WTC11 (cell line): ENCODE data around the gene FRA10AC1. TPM values are rescaled to one million over a fixed set of nuclear protein-coding genes. Genes with fewer than 3 reads are reported as not detected.

Source experiments
- ATAC-seq: fragments of 200-7000 bp; cut with Tn5 transposase; 2 replicates; pipeline ENCODE4 v1.10.0; 2021; ENCODE audit warnings: mild to moderate bottlenecking, moderate library complexity
- CTCF ChIA-PET: fragments of 300-600 bp; sonication (Branson Sonifier 250); formaldehyde crosslinking; loops from one replicate; lab custom pipeline; 2021; ENCODE audit warnings: antibody characterized with exemption; lab: Charles Lee
- POLR2A ChIA-PET: fragments of 350-600 bp; sonication (Branson Sonifier 250); formaldehyde crosslinking; loops from one replicate; lab custom pipeline; 2021; ENCODE audit warnings: antibody characterized with exemption; lab: Charles Lee
- DNase-seq: peaks from one replicate; pipeline ENCODE4 v3.0.0; 2021; ENCODE audit warnings: low spot score
- H3K27ac Mint-ChIP-seq: 2 replicates; pipeline ENCODE4 v1.8.0; 2021; ENCODE audit warnings: mixed read lengths
- H3K27me3 Mint-ChIP-seq: 2 replicates; pipeline ENCODE4 v1.8.0; 2021; ENCODE audit warnings: low read depth, mild to moderate bottlenecking, moderate library complexity, mixed read lengths
- H3K36me3 Mint-ChIP-seq: 2 replicates; pipeline ENCODE4 v1.8.0; 2021; ENCODE audit warnings: mixed read lengths
- H3K4me1 Mint-ChIP-seq: 2 replicates; pipeline ENCODE4 v1.8.0; 2022; ENCODE audit warnings: mixed read lengths
- H3K4me3 Mint-ChIP-seq: 2 replicates; pipeline ENCODE4 v1.8.0; 2021; ENCODE audit warnings: mild to moderate bottlenecking, moderate library complexity, mixed read lengths
- H3K9me3 Mint-ChIP-seq: 2 replicates; pipeline ENCODE4 v1.8.0; 2021; ENCODE audit warnings: mixed read lengths
- AFF4 ChIP-seq: sonication (generic); formaldehyde crosslinking; IDR thresholded peaks from 2 replicates; pipeline ENCODE4 v1.8.1; 2023; ENCODE audit warnings: mild to moderate bottlenecking, missing genetic modification reagents, borderline replicate concordance
- ATF3 ChIP-seq: sonication (generic); formaldehyde crosslinking; conservative IDR thresholded peaks from 2 replicates; pipeline ENCODE4 v1.8.1; 2022; ENCODE audit warnings: mild to moderate bottlenecking, missing genetic modification reagents
- CBFB ChIP-seq: sonication (generic); formaldehyde crosslinking; IDR thresholded peaks from 2 replicates; pipeline ENCODE4 v1.8.1; 2022; ENCODE audit warnings: mild to moderate bottlenecking, low read depth, missing genetic modification reagents
- E2F4 ChIP-seq: sonication (generic); formaldehyde crosslinking; IDR thresholded peaks from 2 replicates; pipeline ENCODE4 v1.8.1; 2022; ENCODE audit warnings: low read depth, mild to moderate bottlenecking, moderate library complexity, missing genetic modification reagents, borderline replicate concordance
- E2F5 ChIP-seq: sonication (generic); formaldehyde crosslinking; IDR thresholded peaks from 2 replicates; pipeline ENCODE4 v1.8.1; 2022; ENCODE audit warnings: mild to moderate bottlenecking, moderate library complexity, missing genetic modification reagents
- FOXJ3 ChIP-seq: sonication (generic); formaldehyde crosslinking; IDR thresholded peaks from 2 replicates; pipeline ENCODE4 v1.9.0; 2021; ENCODE audit warnings: missing genetic modification reagents, mild to moderate bottlenecking, borderline replicate concordance
- FOXK1 ChIP-seq: sonication (generic); formaldehyde crosslinking; IDR thresholded peaks from 2 replicates; pipeline ENCODE4 v1.8.0; 2022; ENCODE audit warnings: mild to moderate bottlenecking, moderate library complexity, missing genetic modification reagents
- GABPB1 ChIP-seq: sonication (generic); formaldehyde crosslinking; IDR thresholded peaks from 2 replicates; pipeline ENCODE4 v1.8.1; 2023; ENCODE audit warnings: mild to moderate bottlenecking, missing genetic modification reagents
- IRF1 ChIP-seq: sonication (generic); formaldehyde crosslinking; IDR thresholded peaks from 2 replicates; pipeline ENCODE4 v1.8.0; 2023; ENCODE audit warnings: missing genetic modification reagents
- IRF2 ChIP-seq: sonication (generic); formaldehyde crosslinking; IDR thresholded peaks from 2 replicates; pipeline ENCODE4 v1.8.0; 2022; ENCODE audit warnings: low read depth, missing genetic modification reagents, borderline replicate concordance
- KAT7 ChIP-seq: sonication (generic); formaldehyde crosslinking; IDR thresholded peaks from 2 replicates; pipeline ENCODE4 v1.8.1; 2023; ENCODE audit warnings: missing genetic modification reagents, mild to moderate bottlenecking, borderline replicate concordance
- NFATC4 ChIP-seq: fragments of 250-450 bp; sonication (Bioruptor Pico); IDR thresholded peaks from 2 replicates; pipeline ENCODE4 v1.9.0; 2021; ENCODE audit warnings: mild to moderate bottlenecking
- NR1H2 ChIP-seq: sonication (generic); formaldehyde crosslinking; IDR thresholded peaks from 2 replicates; pipeline ENCODE4 v1.9.0; 2021; ENCODE audit warnings: mild to moderate bottlenecking, moderate library complexity, missing genetic modification reagents
- NR2C2 ChIP-seq: sonication (generic); formaldehyde crosslinking; IDR thresholded peaks from 2 replicates; pipeline ENCODE4 v1.8.0; 2022; ENCODE audit warnings: mild to moderate bottlenecking, missing genetic modification reagents
- PRRX2 ChIP-seq: fragments of 250-450 bp; sonication (Bioruptor Pico); IDR thresholded peaks from 2 replicates; pipeline ENCODE4 v1.8.0; 2021; ENCODE audit warnings: mild to moderate bottlenecking
- SMAD3 ChIP-seq: sonication (generic); formaldehyde crosslinking; IDR thresholded peaks from 2 replicates; pipeline ENCODE4 v1.8.0; 2022; ENCODE audit warnings: missing genetic modification reagents, mild to moderate bottlenecking, borderline replicate concordance
- TEAD4 ChIP-seq: sonication (generic); formaldehyde crosslinking; IDR thresholded peaks from 2 replicates; pipeline ENCODE4 v1.8.0; 2022; ENCODE audit warnings: mild to moderate bottlenecking, missing genetic modification reagents
- ZBTB43 ChIP-seq: sonication (generic); formaldehyde crosslinking; IDR thresholded peaks from 2 replicates; pipeline ENCODE4 v1.8.1; 2023; ENCODE audit warnings: mild to moderate bottlenecking, missing genetic modification reagents
- ZMAT4 ChIP-seq: fragments of 250-450 bp; sonication (Bioruptor Pico); IDR thresholded peaks from 2 replicates; pipeline ENCODE4 v1.9.0; 2021; ENCODE audit warnings: mild to moderate bottlenecking
- ZNF219 ChIP-seq: sonication (generic); formaldehyde crosslinking; IDR thresholded peaks from 2 replicates; pipeline ENCODE4 v1.8.0; 2023; ENCODE audit warnings: missing genetic modification reagents, mild to moderate bottlenecking, borderline replicate concordance
- ZNF263 ChIP-seq: sonication (generic); formaldehyde crosslinking; IDR thresholded peaks from 2 replicates; pipeline ENCODE4 v1.8.1; 2022; ENCODE audit warnings: low read depth, mild to moderate bottlenecking, moderate library complexity, missing genetic modification reagents
- ZNF396 ChIP-seq: fragments of 250-450 bp; sonication (Bioruptor Pico); IDR thresholded peaks from 2 replicates; pipeline ENCODE4 v1.8.0; 2021; ENCODE audit warnings: mild to moderate bottlenecking, moderate library complexity, borderline replicate concordance
- ZNF425 ChIP-seq: fragments of 250-450 bp; sonication (Bioruptor Pico); conservative IDR thresholded peaks from 2 replicates; pipeline ENCODE4 v1.9.0; 2021; ENCODE audit warnings: mild to moderate bottlenecking
- total RNA-seq: library from RNA; stranded (reverse); gene quantifications from 3 replicates; pipeline ENCODE4 v1.2.3, GENCODE V29; 2021

Gene FRA10AC1
- total RNA-seq, 1 experiment from 2014 or later = 14.1 TPM

GRCh38 chr10:93751832-93752231 lies 49.4 kb upstream of the FRA10AC1 start:
- H3K4me3 Mint-ChIP-seq = peak overlapping the region; percentile 44; the same call in 1 of the 2 replicates

GRCh38 chr10:93751124-93751523 lies 48.7 kb upstream of the FRA10AC1 start:
- H3K9me3 Mint-ChIP-seq = no peaks in the 10 kb centered on the region
- ChIA-PET CTCF (interaction anchor here (0.7 to 1.7 kb wide), 4 partner anchors 39 to 64 kb away, joined by 3 to 13 read pairs (median 4); no protein-coding TSS in a partner anchor), POLR2A (no interaction called here)
- peak overlapping the region; percentile 44; the same call in 1 of the 2 replicates for H3K27ac Mint-ChIP-seq
- peaks cover 61% of the 10 kb centered on the region for H3K4me1 Mint-ChIP-seq
- no peak for ATAC-seq
- H3K4me3 Mint-ChIP-seq = peak overlapping the region; percentile 36; the same call in 1 of the 2 replicates
- no peak for DNase-seq
- peaks cover 11% of the 10 kb centered on the region for H3K27me3 Mint-ChIP-seq
- no peaks in the 10 kb centered on the region for H3K36me3 Mint-ChIP-seq
- TF ChIP-seq ZNF263 (CRISPR knock-in tag) (no peak), IRF2 (CRISPR knock-in tag) (no peak), PRRX2 (CRISPR knock-in tag) (no peak), SMAD3 (no peak), TEAD4 (CRISPR knock-in tag) (no peak), ZBTB43 (CRISPR knock-in tag) (no peak), CBFB (CRISPR knock-in tag) (no peak), ZNF425 (no peak), FOXJ3 (CRISPR knock-in tag) (no peak), NR1H2 (CRISPR knock-in tag) (no peak), GABPB1 (CRISPR knock-in tag) (no peak), AFF4 (CRISPR knock-in tag) (no peak), E2F5 (CRISPR knock-in tag) (no peak), ZMAT4 (no peak), E2F4 (CRISPR knock-in tag) (no peak), KAT7 (CRISPR knock-in tag) (no peak), ZNF219 (CRISPR knock-in tag) (no peak)

More at GRCh38 chr10:93751832-93752231, 49.4 kb upstream of the FRA10AC1 start:
- ATAC-seq (peak; percentile 38), DNase-seq (peak; percentile 42)
- no peak overlapping the region for H3K27ac Mint-ChIP-seq
- H3K9me3 Mint-ChIP-seq = no peaks in the 10 kb centered on the region
- POLR2A ChIA-PET = no interaction called here
- no peaks in the 10 kb centered on the region for H3K36me3 Mint-ChIP-seq
- CTCF ChIA-PET = interaction anchor here (0.7 to 1.7 kb wide), 4 partner anchors 38 to 63 kb away, joined by 3 to 13 read pairs (median 4); no protein-coding TSS in a partner anchor
- H3K27me3 Mint-ChIP-seq = peaks cover 16% of the 10 kb centered on the region
- peaks cover 62% of the 10 kb centered on the region for H3K4me1 Mint-ChIP-seq
- TF ChIP-seq NR2C2 (CRISPR knock-in tag) = no peak
- TF ChIP-seq ATF3 (CRISPR knock-in tag) = no peak
- TF ChIP-seq IRF1 = no peak
- TF ChIP-seq NFATC4 = no peak
- TF ChIP-seq FOXK1 (CRISPR knock-in tag) = no peak
- no peak for TF ChIP-seq PRRX2 (CRISPR knock-in tag)
- TF ChIP-seq ZNF396 (CRISPR knock-in tag) = no peak
